ENCODE data around the gene MDH1.
A peak's percentile ranks its signal among the peaks of the same experiment; 100 is the strongest.

The MDH1 gene

GRCh38 chr2:63588385-63589147 lies at the start of gene MDH1, which contains the start of gene WDPCP:
Gene MDH1, plus strand, starts transcription at chr2:63588963. Its CDS starts 81 bp downstream, at chr2:63589044.
Gene WDPCP, minus strand, starts transcription at chr2:63588477. Its CDS starts 206 bp downstream, at chr2:63588271.
- Histone ChIP-seq H3K4me3 (ENCODE audit: low read depth, low read length) (peak within 1 kb of the TSS; percentile 93), H3K27ac (peak within 1 kb of the TSS; percentile 95), H2AFZ (peak within 1 kb of the TSS; percentile 82), H3K9ac (peak within 1 kb of the TSS; percentile 73), H3K4me2 (ENCODE audit: low read length) (peak within 1 kb of the TSS; percentile 79), H3K27me3 (ENCODE audit: control insufficient read depth, insufficient read depth, low read length) (no peaks in the 10 kb centered on the region), H3K36me3 (ENCODE audit: control insufficient read depth, insufficient read depth, low read length) (no peaks in the 10 kb centered on the region), H3K79me2 (peaks cover 41% of the 10 kb centered on the region), H3K4me1 (no peaks in the 10 kb centered on the region), H3K9me3 (ENCODE audit: control insufficient read depth, low read length) (no peaks in the 10 kb centered on the region)
- TF ChIP-seq CTCF (IDR thresholded peaks at IDR 0.05): no peak

GRCh38 chr2:63539416-63540162 lies 49.2 kb upstream of the MDH1 start:
- TF ChIP-seq CTCF (IDR thresholded peaks at IDR 0.05): no peak
- Histone ChIP-seq H3K9ac (no peak overlapping the region), H3K27me3 (ENCODE audit: control insufficient read depth, insufficient read depth, low read length) (no peaks in the 10 kb centered on the region), H3K36me3 (ENCODE audit: control insufficient read depth, insufficient read depth, low read length) (no peaks in the 10 kb centered on the region), H2AFZ (no peak overlapping the region), H3K79me2 (peaks cover 2% of the 10 kb centered on the region), H3K4me3 (ENCODE audit: low read depth, low read length) (no peak overlapping the region), H3K4me2 (ENCODE audit: low read length) (no peak overlapping the region), H3K4me1 (no peaks in the 10 kb centered on the region), H3K27ac (no peak overlapping the region), H3K9me3 (ENCODE audit: control insufficient read depth, low read length) (no peaks in the 10 kb centered on the region)

- no peaks in the 10 kb centered on the region for H3K27me3 ChIP-seq (ENCODE audit: control insufficient read depth, insufficient read depth, low read length)
These were observed 44.6 kb upstream of the MDH1 start for GRCh38 chr2:63544017-63544627.

GRCh38 chr2:63545023-63545422 lies 43.7 kb upstream of the MDH1 start:
- Histone ChIP-seq H2AFZ (no peak overlapping the region), H3K4me2 (ENCODE audit: low read length) (no peak overlapping the region), H3K4me1 (no peaks in the 10 kb centered on the region), H3K79me2 (no peaks in the 10 kb centered on the region), H3K4me3 (ENCODE audit: low read depth, low read length) (no peak overlapping the region), H3K36me3 (ENCODE audit: control insufficient read depth, insufficient read depth, low read length) (no peaks in the 10 kb centered on the region), H3K9me3 (ENCODE audit: control insufficient read depth, low read length) (no peaks in the 10 kb centered on the region), H3K27ac (no peak overlapping the region), H3K27me3 (ENCODE audit: control insufficient read depth, insufficient read depth, low read length) (no peaks in the 10 kb centered on the region), H3K9ac (no peak overlapping the region)
- no peak for TF ChIP-seq CTCF (IDR thresholded peaks at IDR 0.05)

More at GRCh38 chr2:63544017-63544627, 44.6 kb upstream of the MDH1 start:
- Histone ChIP-seq H3K9ac (no peak overlapping the region), H3K36me3 (ENCODE audit: control insufficient read depth, insufficient read depth, low read length) (no peaks in the 10 kb centered on the region), H3K9me3 (ENCODE audit: control insufficient read depth, low read length) (no peaks in the 10 kb centered on the region), H3K4me3 (ENCODE audit: low read depth, low read length) (no peak overlapping the region), H3K27ac (no peak overlapping the region), H3K79me2 (peaks cover 2% of the 10 kb centered on the region), H2AFZ (no peak overlapping the region), H3K4me2 (ENCODE audit: low read length) (no peak overlapping the region), H3K4me1 (no peaks in the 10 kb centered on the region)
- peak; percentile 44 for TF ChIP-seq CTCF (IDR thresholded peaks at IDR 0.05)

Data from parathyroid adenoma (tissue), 2 donors.